Upper lobe of right lung (tissue), 1 donor: ENCODE measurements around the gene EPAS1. TPM values are rescaled to one million over a fixed set of nuclear protein-coding genes. Genes with fewer than 3 reads are reported as not detected.

ENCODE experiments used
- ATAC-seq: fragments of 200-7000 bp; cut with Tn5 transposase; one replicate; pipeline ENCODE4 v1.9.1; 2020; ENCODE audit warnings: mild to moderate bottlenecking, moderate library complexity
- DNase-seq: peaks from one replicate; pipeline ENCODE4 v3.0.0-alpha.2; 2020
- H3K27ac ChIP-seq: fragments of 200-600 bp; one replicate; pipeline ENCODE4 v1.8.0; 2022
- H3K27me3 ChIP-seq: fragments of 200-600 bp; one replicate; pipeline ENCODE4 v1.8.0; 2022; ENCODE audit warnings: mild to moderate bottlenecking
- H3K36me3 ChIP-seq: fragments of 200-600 bp; one replicate; pipeline ENCODE4 v1.8.0; 2022
- H3K4me1 ChIP-seq: fragments of 200-600 bp; one replicate; pipeline ENCODE4 v1.8.0; 2022
- H3K4me3 ChIP-seq: fragments of 200-600 bp; one replicate; pipeline ENCODE4 v1.8.0; 2022; ENCODE audit warnings: mild to moderate bottlenecking
- H3K9me3 ChIP-seq: fragments of 200-600 bp; one replicate; pipeline ENCODE4 v1.8.0; 2022
- intact Hi-C: fragments of 100-400 bp; cut with DNase I; formaldehyde crosslinking; loops from one replicate; pipeline ENCODE4 v1.11.0; 2022
- total RNA-seq: library from RNA; stranded (reverse); fragmentation: NEBNext Ultra II Directional; extraction: Animal tissue kit (Norgen Biotek cat#: 25700); gene quantifications from one replicate; pipeline ENCODE4 v1.2.1, GENCODE V29; 2021
- TF ChIP-seq, protein P1 (sequence below): fragments of 200-600 bp; IDR thresholded peaks from one replicate; pipeline ENCODE4 v1.8.0; 2022; ENCODE audit warnings: antibody characterized with exemption
- donor health status: DM: no; HTN: yes; CAD: no; lungs with severe emphysema.

The EPAS1 gene
- total RNA-seq, 1 donor from 2014 or later, result 1,593 TPM

DNA sequence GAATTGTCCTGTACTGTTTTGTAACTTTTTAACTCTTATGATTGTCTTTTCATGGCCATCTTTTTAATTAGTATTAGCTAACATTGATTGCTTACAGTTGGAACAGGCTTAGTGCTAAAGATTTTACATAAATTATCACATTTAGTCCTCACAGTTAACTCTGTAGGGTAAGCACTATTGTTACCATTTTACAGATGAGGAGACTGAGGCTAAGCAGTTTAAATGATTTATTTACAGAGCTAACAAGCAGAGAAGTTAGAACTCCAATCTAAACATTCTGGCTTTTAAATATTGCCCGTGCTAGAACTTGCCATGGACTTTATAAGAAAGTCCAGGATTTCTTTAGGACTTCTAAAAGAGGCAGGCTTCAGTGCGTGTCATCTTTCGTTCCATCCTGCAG lies 48.6 kb downstream of the EPAS1 start:
- H3K4me1 ChIP-seq, result peaks cover 64% of the 10 kb centered on the region
- intact Hi-C loops, result no loop called here
- H3K27me3 ChIP-seq, result no peaks in the 10 kb centered on the region
- H3K36me3 ChIP-seq, result peaks cover 41% of the 10 kb centered on the region
- TF ChIP-seq, protein P1, sequence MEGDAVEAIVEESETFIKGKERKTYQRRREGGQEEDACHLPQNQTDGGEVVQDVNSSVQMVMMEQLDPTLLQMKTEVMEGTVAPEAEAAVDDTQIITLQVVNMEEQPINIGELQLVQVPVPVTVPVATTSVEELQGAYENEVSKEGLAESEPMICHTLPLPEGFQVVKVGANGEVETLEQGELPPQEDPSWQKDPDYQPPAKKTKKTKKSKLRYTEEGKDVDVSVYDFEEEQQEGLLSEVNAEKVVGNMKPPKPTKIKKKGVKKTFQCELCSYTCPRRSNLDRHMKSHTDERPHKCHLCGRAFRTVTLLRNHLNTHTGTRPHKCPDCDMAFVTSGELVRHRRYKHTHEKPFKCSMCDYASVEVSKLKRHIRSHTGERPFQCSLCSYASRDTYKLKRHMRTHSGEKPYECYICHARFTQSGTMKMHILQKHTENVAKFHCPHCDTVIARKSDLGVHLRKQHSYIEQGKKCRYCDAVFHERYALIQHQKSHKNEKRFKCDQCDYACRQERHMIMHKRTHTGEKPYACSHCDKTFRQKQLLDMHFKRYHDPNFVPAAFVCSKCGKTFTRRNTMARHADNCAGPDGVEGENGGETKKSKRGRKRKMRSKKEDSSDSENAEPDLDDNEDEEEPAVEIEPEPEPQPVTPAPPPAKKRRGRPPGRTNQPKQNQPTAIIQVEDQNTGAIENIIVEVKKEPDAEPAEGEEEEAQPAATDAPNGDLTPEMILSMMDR, result no peak
- ATAC-seq (no peak), DNase-seq (no peak)
- H3K4me3 ChIP-seq, result no peak overlapping the region
- H3K27ac ChIP-seq, result no peak overlapping the region
- H3K9me3 ChIP-seq, result no peaks in the 10 kb centered on the region

GRCh38 chr2:46346719-46347118 lies 49.5 kb downstream of the EPAS1 start:
- DNase-seq, result no peak
- ATAC-seq, result no peak

GRCh38 chr2:46347648-46348280 lies 50.6 kb downstream of the EPAS1 start:
- ATAC-seq (no peak), DNase-seq (no peak)
- no peaks in the 10 kb centered on the region for H3K27me3 ChIP-seq
- TF ChIP-seq, protein P1, result no peak
- H3K27ac ChIP-seq, result no peak overlapping the region
- peaks cover 58% of the 10 kb centered on the region for H3K36me3 ChIP-seq
- H3K9me3 ChIP-seq, result no peaks in the 10 kb centered on the region
- intact Hi-C loops, result no loop called here
- H3K4me1 ChIP-seq, result peaks cover 68% of the 10 kb centered on the region
- H3K4me3 ChIP-seq, result no peak overlapping the region

More at GRCh38 chr2:46346719-46347118, 49.5 kb downstream of the EPAS1 start:
- Histone ChIP-seq H3K27me3 (no peaks in the 10 kb centered on the region), H3K4me3 (no peak overlapping the region), H3K36me3 (peaks cover 47% of the 10 kb centered on the region), H3K27ac (no peak overlapping the region), H3K4me1 (peaks cover 69% of the 10 kb centered on the region), H3K9me3 (no peaks in the 10 kb centered on the region)
- TF ChIP-seq, protein P1, result no peak
- intact Hi-C loops, result no loop called here

- intact Hi-C loops, result no loop called here
- Histone ChIP-seq H3K9me3 (no peaks in the 10 kb centered on the region), H3K27ac (peak overlapping the region; percentile 0), H3K27me3 (no peaks in the 10 kb centered on the region), H3K36me3 (peaks cover 70% of the 10 kb centered on the region), H3K4me1 (peaks cover 68% of the 10 kb centered on the region), H3K4me3 (no peak overlapping the region)
- TF ChIP-seq, protein P1, result no peak
- ATAC-seq (no peak), DNase-seq (no peak)
Observed at GRCh38 chr2:46349115-46349547, 51.9 kb downstream of the EPAS1 start.

DNA sequence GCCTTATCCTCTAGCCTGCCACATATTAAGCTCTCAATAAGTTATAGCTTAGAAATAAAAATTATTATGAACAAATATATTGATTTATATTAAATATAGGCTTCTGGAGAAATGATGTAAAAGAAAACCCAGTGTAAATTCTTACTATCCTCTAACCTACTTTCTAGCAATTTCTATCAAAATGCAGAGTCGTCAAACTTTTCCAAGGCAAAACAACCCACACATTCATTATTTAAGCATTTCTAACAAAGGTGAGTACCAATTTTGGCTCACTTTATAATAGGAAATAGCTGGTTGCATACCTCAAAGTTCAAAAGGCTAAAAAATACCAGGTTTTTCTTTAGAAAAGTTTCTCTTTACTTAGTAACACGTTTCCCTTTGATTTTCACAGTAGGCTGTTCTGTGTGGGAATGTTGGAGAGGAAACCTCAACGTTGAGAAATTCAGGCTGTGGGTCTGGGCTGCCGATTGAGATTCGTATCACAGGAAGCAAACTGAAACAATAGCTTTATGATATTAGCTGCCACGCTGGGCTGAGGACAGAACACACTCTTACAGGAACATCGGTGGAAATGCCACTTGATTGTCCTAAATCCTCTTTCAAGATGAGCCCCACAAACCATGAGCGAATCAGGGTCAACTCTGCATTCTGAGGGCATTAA lies 53.0 kb downstream of the EPAS1 start:
- intact Hi-C loops, result loop anchor here (10.0 kb wide), 1 partner anchor 45 kb away; no protein-coding TSS in a partner anchor
- Histone ChIP-seq H3K4me1 (peaks cover 59% of the 10 kb centered on the region), H3K4me3 (no peak overlapping the region), H3K27ac (peak overlapping the region; percentile 71), H3K36me3 (peaks cover 81% of the 10 kb centered on the region), H3K9me3 (no peaks in the 10 kb centered on the region), H3K27me3 (no peaks in the 10 kb centered on the region)
- DNase-seq (no peak), ATAC-seq (no peak)
- TF ChIP-seq, protein P1, result no peak
